Measurements from ENCODE around the gene SLC7A11. TPM values are rescaled to one million over a fixed set of nuclear protein-coding genes. Genes with fewer than 3 reads are reported as not detected.

The SLC7A11 gene
- total and polyA plus RNA-seq, 2 experiments from 2014 or later, result 10.0 to 33.9 TPM

DNA sequence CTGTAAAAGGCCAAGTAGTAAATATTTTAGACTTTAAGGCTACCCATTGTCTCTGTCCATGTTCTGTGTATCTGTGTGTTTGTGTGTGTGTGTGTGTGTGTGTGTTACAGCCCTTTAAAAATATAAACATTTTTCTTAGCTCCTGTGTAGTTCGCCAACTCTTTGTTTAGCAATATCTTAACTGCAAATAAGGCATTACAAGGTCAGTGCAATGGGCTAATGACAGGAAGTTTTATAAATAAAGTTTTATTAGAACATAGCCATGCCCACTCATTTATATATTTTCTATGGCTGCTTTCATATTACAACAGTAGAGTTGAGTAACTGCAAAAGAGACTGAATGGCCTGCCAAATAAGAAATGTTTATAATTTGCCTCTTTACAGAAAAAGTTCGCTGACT is 5.9 kb upstream of the SLC7A11 start (continued):
- TF ChIP-seq, protein P1, sequence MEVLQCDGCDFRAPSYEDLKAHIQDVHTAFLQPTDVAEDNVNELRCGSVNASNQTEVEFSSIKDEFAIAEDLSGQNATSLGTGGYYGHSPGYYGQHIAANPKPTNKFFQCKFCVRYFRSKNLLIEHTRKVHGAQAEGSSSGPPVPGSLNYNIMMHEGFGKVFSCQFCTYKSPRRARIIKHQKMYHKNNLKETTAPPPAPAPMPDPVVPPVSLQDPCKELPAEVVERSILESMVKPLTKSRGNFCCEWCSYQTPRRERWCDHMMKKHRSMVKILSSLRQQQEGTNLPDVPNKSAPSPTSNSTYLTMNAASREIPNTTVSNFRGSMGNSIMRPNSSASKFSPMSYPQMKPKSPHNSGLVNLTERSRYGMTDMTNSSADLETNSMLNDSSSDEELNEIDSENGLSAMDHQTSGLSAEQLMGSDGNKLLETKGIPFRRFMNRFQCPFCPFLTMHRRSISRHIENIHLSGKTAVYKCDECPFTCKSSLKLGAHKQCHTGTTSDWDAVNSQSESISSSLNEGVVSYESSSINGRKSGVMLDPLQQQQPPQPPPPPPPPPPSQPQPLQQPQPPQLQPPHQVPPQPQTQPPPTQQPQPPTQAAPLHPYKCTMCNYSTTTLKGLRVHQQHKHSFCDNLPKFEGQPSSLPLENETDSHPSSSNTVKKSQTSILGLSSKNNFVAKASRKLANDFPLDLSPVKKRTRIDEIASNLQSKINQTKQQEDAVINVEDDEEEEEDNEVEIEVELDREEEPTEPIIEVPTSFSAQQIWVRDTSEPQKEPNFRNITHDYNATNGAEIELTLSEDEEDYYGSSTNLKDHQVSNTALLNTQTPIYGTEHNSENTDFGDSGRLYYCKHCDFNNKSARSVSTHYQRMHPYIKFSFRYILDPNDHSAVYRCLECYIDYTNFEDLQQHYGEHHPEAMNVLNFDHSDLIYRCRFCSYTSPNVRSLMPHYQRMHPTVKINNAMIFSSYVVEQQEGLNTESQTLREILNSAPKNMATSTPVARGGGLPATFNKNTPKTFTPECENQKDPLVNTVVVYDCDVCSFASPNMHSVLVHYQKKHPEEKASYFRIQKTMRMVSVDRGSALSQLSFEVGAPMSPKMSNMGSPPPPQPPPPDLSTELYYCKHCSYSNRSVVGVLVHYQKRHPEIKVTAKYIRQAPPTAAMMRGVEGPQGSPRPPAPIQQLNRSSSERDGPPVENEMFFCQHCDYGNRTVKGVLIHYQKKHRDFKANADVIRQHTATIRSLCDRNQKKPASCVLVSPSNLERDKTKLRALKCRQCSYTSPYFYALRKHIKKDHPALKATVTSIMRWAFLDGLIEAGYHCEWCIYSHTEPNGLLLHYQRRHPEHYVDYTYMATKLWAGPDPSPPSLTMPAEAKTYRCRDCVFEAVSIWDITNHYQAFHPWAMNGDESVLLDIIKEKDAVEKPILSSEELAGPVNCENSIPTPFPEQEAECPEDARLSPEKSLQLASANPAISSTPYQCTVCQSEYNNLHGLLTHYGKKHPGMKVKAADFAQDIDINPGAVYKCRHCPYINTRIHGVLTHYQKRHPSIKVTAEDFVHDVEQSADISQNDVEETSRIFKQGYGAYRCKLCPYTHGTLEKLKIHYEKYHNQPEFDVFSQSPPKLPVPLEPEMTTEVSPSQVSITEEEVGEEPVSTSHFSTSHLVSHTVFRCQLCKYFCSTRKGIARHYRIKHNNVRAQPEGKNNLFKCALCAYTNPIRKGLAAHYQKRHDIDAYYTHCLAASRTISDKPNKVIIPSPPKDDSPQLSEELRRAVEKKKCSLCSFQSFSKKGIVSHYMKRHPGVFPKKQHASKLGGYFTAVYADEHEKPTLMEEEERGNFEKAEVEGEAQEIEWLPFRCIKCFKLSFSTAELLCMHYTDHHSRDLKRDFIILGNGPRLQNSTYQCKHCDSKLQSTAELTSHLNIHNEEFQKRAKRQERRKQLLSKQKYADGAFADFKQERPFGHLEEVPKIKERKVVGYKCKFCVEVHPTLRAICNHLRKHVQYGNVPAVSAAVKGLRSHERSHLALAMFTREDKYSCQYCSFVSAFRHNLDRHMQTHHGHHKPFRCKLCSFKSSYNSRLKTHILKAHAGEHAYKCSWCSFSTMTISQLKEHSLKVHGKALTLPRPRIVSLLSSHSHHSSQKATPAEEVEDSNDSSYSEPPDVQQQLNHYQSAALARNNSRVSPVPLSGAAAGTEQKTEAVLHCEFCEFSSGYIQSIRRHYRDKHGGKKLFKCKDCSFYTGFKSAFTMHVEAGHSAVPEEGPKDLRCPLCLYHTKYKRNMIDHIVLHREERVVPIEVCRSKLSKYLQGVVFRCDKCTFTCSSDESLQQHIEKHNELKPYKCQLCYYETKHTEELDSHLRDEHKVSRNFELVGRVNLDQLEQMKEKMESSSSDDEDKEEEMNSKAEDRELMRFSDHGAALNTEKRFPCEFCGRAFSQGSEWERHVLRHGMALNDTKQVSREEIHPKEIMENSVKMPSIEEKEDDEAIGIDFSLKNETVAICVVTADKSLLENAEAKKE (CRISPR knock-in tag; IDR thresholded peaks at IDR 0.05), result no peak
- no peak for TF ChIP-seq NANOG (IDR thresholded peaks at IDR 0.05; ENCODE audit: borderline replicate concordance)
- TF ChIP-seq CREB1 (CRISPR knock-in tag; IDR thresholded peaks at IDR 0.05; ENCODE audit: low read depth), result no peak
- TF ChIP-seq ZNF331 (CRISPR knock-in tag; IDR thresholded peaks at IDR 0.05; ENCODE audit: low read depth), result no peak
- TF ChIP-seq JUNB (IDR thresholded peaks at IDR 0.05; ENCODE audit: unreplicated experiment), result no peak

DNA sequence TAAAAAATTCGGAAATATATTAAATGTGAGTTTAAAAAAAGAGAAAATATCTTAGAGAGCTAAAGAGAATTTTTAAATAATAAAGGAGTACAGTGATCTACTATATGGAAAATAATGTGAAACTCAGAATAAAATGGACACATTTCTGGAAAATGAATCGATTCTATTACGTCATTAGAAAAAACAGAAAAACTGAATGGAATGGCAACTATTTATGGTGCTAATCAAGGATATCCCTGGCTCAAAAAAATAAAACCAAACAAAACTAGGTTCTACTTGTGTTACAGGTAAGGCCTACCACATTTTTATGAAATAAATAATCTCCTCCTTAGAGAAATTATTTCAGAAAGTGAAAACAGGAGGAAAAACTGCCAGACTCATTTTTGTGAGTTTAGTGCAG is 5.5 kb upstream of the SLC7A11 start:
- Histone ChIP-seq H3K4me2 (no peak overlapping the region), H3K9me2 (ENCODE audit: insufficient read depth) (no peaks in the 10 kb centered on the region), H3K27me3 (ENCODE audit: insufficient read depth) (no peaks in the 10 kb centered on the region), H3F3A (replicated peaks; ENCODE audit: low read depth) (no peaks in the 10 kb centered on the region), H3K4me1 (ENCODE audit: insufficient read depth) (peaks cover 26% of the 10 kb centered on the region; the same call in 1 of the 2 replicates), H3K79me2 (replicated peaks; ENCODE audit: insufficient read depth) (no peaks in the 10 kb centered on the region), H2AFZ (no peak overlapping the region), H4K20me1 (replicated peaks; ENCODE audit: insufficient read depth) (no peaks in the 10 kb centered on the region), H3K36me3 (ENCODE audit: insufficient read depth) (no peaks in the 10 kb centered on the region), H3K4me3 (no peak overlapping the region), H3K27ac (ENCODE audit: low read depth) (no peak overlapping the region)
- no peak for ATAC-seq
- peaks cover 1% of the 10 kb centered on the region for H3K27me3 Mint-ChIP-seq (ENCODE audit: insufficient read depth, low read depth, poor library complexity)
- no peaks in the 10 kb centered on the region for H3K9me3 Mint-ChIP-seq
- H3K4me1 Mint-ChIP-seq, result peaks cover 17% of the 10 kb centered on the region
- no peak overlapping the region for H3K4me3 Mint-ChIP-seq
- H3K27ac Mint-ChIP-seq, result peak overlapping the region; percentile 12; the same call in 1 of the 2 replicates
- DNase-seq (ENCODE audit: low spot score), result no peak
- H3K36me3 Mint-ChIP-seq (ENCODE audit: low read depth), result no peaks in the 10 kb centered on the region
- TF ChIP-seq CREB1 (CRISPR knock-in tag; IDR thresholded peaks at IDR 0.05; ENCODE audit: low read depth), result no peak
- no peak for TF ChIP-seq NANOG (IDR thresholded peaks at IDR 0.05; ENCODE audit: borderline replicate concordance)
- no peak for TF ChIP-seq STAT1 (IDR thresholded peaks at IDR 0.05; ENCODE audit: unreplicated experiment)
- TF ChIP-seq, protein P2, sequence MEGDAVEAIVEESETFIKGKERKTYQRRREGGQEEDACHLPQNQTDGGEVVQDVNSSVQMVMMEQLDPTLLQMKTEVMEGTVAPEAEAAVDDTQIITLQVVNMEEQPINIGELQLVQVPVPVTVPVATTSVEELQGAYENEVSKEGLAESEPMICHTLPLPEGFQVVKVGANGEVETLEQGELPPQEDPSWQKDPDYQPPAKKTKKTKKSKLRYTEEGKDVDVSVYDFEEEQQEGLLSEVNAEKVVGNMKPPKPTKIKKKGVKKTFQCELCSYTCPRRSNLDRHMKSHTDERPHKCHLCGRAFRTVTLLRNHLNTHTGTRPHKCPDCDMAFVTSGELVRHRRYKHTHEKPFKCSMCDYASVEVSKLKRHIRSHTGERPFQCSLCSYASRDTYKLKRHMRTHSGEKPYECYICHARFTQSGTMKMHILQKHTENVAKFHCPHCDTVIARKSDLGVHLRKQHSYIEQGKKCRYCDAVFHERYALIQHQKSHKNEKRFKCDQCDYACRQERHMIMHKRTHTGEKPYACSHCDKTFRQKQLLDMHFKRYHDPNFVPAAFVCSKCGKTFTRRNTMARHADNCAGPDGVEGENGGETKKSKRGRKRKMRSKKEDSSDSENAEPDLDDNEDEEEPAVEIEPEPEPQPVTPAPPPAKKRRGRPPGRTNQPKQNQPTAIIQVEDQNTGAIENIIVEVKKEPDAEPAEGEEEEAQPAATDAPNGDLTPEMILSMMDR (conservative IDR thresholded peaks at IDR 0.05; ENCODE audit: low read depth in 2 of 2), result no peak
- TF ChIP-seq POLR2AphosphoS5 (IDR thresholded peaks at IDR 0.05; ENCODE audit: low read depth), result no peak
- no peak for TF ChIP-seq EZH2phosphoT487 (IDR thresholded peaks at IDR 0.05; ENCODE audit: unreplicated experiment)
- no peak for TF ChIP-seq JUNB (IDR thresholded peaks at IDR 0.05; ENCODE audit: unreplicated experiment)
- TF ChIP-seq, protein P3, sequence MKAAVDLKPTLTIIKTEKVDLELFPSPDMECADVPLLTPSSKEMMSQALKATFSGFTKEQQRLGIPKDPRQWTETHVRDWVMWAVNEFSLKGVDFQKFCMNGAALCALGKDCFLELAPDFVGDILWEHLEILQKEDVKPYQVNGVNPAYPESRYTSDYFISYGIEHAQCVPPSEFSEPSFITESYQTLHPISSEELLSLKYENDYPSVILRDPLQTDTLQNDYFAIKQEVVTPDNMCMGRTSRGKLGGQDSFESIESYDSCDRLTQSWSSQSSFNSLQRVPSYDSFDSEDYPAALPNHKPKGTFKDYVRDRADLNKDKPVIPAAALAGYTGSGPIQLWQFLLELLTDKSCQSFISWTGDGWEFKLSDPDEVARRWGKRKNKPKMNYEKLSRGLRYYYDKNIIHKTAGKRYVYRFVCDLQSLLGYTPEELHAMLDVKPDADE (IDR thresholded peaks at IDR 0.05), result no peak
- no peak for TF ChIP-seq ZNF114 (CRISPR knock-in tag; IDR thresholded peaks at IDR 0.05)

Measured in GM23338 (cell line).